Inflammatory macrophage (primary cell): ENCODE measurements around the gene POLDIP2.

Experiments
- DNase-seq, 2 donors: peaks; one replicate each; pipeline ENCODE4 v3.0.0-alpha.2; 2020 to 2022

Gene POLDIP2

DNA sequence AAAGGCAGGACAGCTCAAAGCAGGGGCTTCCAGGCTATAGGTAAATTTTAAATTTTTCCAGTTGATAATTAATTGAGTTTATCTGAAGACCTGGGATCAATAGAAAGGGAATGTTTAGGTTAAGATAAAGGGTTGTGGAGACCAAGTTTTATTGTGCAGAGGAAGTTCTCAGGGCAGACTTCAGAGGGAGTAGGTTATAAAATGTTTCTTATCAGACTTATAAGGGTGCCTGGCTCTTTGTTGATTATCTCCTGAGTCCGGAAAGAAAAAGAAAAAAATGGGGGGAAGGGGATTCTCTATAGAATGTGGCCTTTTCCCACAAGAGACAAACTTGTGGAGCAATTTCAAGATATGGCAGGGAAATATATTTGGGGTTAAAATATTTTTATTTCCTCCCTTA lies 32.8 kb upstream of the POLDIP2 start:
- DNase-seq = no peak

- no peak for DNase-seq
These were observed 30.8 kb upstream of the POLDIP2 start for GRCh38 chr17:28388106-28388505.

DNA sequence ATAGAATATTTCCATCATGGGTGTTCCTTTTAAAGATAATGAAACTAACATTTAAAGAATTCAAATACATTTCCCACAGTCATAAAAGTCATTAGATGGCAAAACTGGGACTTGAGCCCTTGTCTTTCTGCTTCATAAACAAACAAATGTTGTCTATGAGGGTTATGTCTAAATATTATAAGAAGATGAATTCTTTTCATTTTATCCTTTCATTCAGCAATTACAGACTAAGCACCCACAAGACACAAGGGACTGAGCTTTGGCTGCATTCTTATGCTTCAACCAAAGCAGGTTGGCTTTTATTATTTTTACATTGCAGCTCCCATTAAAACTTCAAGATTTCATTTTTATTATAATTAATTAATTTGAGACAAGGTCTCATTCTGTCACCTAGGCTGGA lies 29.1 kb upstream of the POLDIP2 start:
- no peak for DNase-seq

DNA sequence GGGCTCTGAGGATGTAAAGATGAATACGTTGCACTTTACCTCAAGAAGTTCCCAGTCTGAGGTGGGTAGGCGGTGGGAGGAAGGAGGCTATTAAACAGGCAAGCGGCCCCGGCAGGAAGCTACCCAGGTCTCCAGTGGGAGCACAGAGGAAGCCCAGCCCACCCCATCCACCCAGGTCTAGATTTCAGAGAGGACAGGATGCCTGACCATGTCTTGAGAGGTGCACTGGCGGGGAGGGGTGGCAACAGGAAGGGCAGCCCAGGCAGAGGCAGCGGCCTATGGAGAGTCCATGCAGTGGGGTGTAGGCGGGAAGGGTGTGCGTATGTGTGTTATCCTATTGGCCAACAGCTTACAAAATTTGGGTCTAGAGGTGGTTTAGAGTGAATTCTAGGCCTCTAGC lies 28.1 kb upstream of the POLDIP2 start:
- no peak for DNase-seq

DNA sequence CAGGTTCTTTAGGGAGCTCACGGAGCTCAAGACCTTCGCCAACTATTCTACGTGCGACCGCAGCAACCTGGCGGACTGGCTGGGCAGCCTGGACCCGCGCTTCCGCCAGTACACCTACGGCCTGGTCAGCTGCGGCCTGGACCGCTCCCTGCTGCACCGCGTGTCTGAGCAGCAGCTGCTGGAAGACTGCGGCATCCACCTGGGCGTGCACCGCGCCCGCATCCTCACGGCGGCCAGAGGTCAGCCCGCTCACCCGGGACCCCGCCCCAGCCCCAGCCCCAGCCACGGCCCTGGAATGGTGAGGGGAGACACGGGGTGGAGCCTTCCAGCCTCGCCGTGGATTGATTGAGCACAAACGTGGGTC lies 27.7 kb upstream of the POLDIP2 start:
- no peak for DNase-seq

- DNase-seq = peak; percentile 54 to 63
These were observed 27.1 kb upstream of the POLDIP2 start for GRCh38 chr17:28384281-28385036.

GRCh38 chr17:28381141-28381825 lies 24.0 kb upstream of the POLDIP2 start:
- peak in 1 of 2 donors; percentile 54 for DNase-seq

GRCh38 chr17:28379814-28380801 lies 22.8 kb upstream of the POLDIP2 start:
- peak; percentile 52 to 79 for DNase-seq

GRCh38 chr17:28372945-28373274 lies 15.6 kb upstream of the POLDIP2 start:
- DNase-seq = no peak

DNA sequence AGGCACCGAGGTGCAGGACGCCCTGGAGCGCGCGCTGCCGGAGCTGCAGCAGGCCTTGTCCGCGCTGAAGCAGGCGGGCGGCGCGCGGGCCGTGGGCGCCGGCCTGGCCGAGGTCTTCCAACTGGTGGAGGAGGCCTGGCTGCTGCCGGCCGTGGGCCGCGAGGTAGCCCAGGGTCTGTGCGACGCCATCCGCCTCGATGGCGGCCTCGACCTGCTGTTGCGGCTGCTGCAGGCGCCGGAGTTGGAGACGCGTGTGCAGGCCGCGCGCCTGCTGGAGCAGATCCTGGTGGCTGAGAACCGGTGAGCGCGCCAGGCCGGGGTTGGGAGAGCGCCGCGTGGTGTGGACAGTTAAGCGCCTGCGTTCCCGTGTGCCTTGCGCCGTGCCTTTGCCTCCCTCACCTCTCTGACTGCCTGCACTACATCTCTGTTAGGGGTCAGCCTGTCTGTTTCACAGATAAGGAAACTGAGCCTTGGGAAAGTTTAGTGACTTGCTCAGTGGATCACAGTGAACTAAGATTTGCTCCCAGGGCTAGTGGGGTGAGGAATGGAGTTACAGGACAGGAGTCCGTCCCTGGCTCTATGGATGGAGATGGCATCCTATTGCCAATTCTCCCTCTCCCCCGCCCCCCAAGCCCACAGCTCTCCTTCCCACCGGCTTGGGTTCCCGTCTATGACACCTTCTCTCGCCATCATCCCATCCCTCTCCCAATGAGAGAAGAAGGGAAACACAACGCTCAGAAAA lies 15.0 kb upstream of the POLDIP2 start:
- DNase-seq = no peak

GRCh38 chr17:28371245-28372202 lies 14.2 kb upstream of the POLDIP2 start, which contains the start of gene SARM1:
TSS of gene SARM1 (plus strand) at chr17:28371694. CDS start at chr17:28372033, 339 bp downstream.
- DNase-seq = no peak

- no peak for DNase-seq
These were observed 13.4 kb upstream of the POLDIP2 start for GRCh38 chr17:28370744-28371103.

GRCh38 chr17:28370035-28370743 lies 12.9 kb upstream of the POLDIP2 start, which contains the start of gene VTN:
TSS of gene VTN (minus strand) at chr17:28370307. CDS start at chr17:28370203, 104 bp downstream.
- DNase-seq = peak; percentile 24 to 51

GRCh38 chr17:28369684-28370034 lies 12.3 kb upstream of the POLDIP2 start:
- DNase-seq = no peak

- no peak for DNase-seq
These were observed 11.8 kb upstream of the POLDIP2 start for GRCh38 chr17:28368915-28369683.

DNA sequence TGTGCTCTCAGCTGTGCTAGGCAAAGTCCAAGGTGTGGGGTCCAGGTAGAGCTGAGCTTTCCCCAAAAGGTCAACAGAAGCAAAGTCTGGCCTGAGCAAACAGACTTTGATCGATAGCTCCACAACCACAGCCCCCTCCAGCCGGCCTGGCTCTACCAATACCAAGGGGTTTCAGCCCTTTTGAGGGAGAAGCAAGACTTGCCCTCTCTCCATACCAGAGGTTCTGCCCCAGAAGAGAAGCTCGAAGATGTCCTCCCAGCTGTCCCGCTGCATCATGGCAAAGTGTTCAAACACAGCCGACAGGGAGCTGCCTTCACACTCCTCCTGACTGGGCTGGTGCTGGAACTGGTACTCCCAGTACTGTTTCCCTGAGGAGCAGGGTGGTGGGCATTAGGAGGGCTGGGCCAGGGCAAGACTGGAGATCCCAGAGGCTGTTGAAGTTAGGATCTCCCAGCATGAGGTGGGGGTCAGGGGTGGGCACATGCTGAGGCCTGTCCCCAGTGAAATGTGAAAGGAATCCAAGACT lies 11.0 kb upstream of the POLDIP2 start:
- DNase-seq = no peak

GRCh38 chr17:28367641-28368305 lies 10.4 kb upstream of the POLDIP2 start:
- DNase-seq = no peak

- DNase-seq = no peak
These were observed 9.3 kb upstream of the POLDIP2 start for GRCh38 chr17:28366605-28367004.

- DNase-seq = no peak
These were observed 8.2 kb upstream of the POLDIP2 start for GRCh38 chr17:28365487-28365886.
